ENCODE results near the gene UBR4.

Gene UBR4

GRCh38 chr1:19128968-19129514, 81.0 kb downstream of the UBR4 start:
- Histone ChIP-seq H3K18ac (ENCODE audit: low read length) (no peak overlapping the region), H3K4me1 (ENCODE audit: control insufficient read depth in 2 of 2, insufficient read depth in 1 of 2, low read depth in 1 of 2, low read length in 2 of 2) (no peaks in the 10 kb centered on the region), H2AK5ac (ENCODE audit: low read depth, low read length) (no peak overlapping the region), H3K9ac (ENCODE audit: low read depth, low read length, poor library complexity) (no peak overlapping the region), H3K4me3 (ENCODE audit: low read length in 2 of 2) (no peak overlapping the region), H3K23ac (ENCODE audit: low read depth, low read length, poor library complexity) (no peak overlapping the region), H3K9me3 (replicated peaks in 1 of 2; ENCODE audit: control insufficient read depth in 2 of 2, insufficient read depth in 1 of 2, low read depth in 1 of 2, low read length in 2 of 2) (peaks cover 0 to 11% of the 10 kb centered on the region in 2 donors), H4K8ac (ENCODE audit: low read depth, low read length) (no peak overlapping the region), H2BK120ac (ENCODE audit: low read depth, low read length) (no peak overlapping the region), H3K14ac (ENCODE audit: low read length) (no peak overlapping the region), H2BK15ac (ENCODE audit: low read length) (no peak overlapping the region), H3K27ac (replicated peaks; ENCODE audit: low read length) (no peak overlapping the region), H3K36me3 (replicated peaks in 1 of 2; ENCODE audit: control insufficient read depth in 2 of 2, insufficient read depth in 2 of 2, low read length in 2 of 2) (peaks cover 51 to 100% of the 10 kb centered on the region in 2 donors), H2BK12ac (ENCODE audit: low read length) (no peak overlapping the region), H3K4ac (ENCODE audit: low read length) (no peak overlapping the region), H4K91ac (ENCODE audit: low read depth, low read length, poor library complexity) (no peak overlapping the region), H2BK5ac (ENCODE audit: low read length) (no peak overlapping the region), H2AFZ (ENCODE audit: low read length) (no peak overlapping the region), H3K27me3 (ENCODE audit: control insufficient read depth in 3 of 3, insufficient read depth in 3 of 3, low read depth in 1 of 3, low read length in 3 of 3) (no peaks in the 10 kb centered on the region), H3K4me2 (ENCODE audit: insufficient read depth, low read length, poor library complexity, severe bottlenecking) (no peak overlapping the region), H3K79me1 (ENCODE audit: low read depth, low read length) (no peaks in the 10 kb centered on the region)
- no CpG with 5 or more reads among the region's 6 CpGs for WGBS, 2 donors (ENCODE audit: extremely low coverage in 2 of 2, insufficient read length in 2 of 2, insufficient replicate concordance in 1 of 2)
- no peak for DNase-seq (ENCODE audit: low spot score)

- Histone ChIP-seq H3K27ac (replicated peaks; ENCODE audit: low read length) (no peak overlapping the region), H3K27me3 (ENCODE audit: control insufficient read depth in 3 of 3, insufficient read depth in 3 of 3, low read depth in 1 of 3, low read length in 3 of 3) (no peaks in the 10 kb centered on the region), H2BK5ac (ENCODE audit: low read length) (no peak overlapping the region), H2BK15ac (ENCODE audit: low read length) (no peak overlapping the region), H3K18ac (ENCODE audit: low read length) (no peak overlapping the region), H4K91ac (ENCODE audit: low read depth, low read length, poor library complexity) (no peak overlapping the region), H3K4me2 (ENCODE audit: insufficient read depth, low read length, poor library complexity, severe bottlenecking) (no peak overlapping the region), H3K9ac (ENCODE audit: low read depth, low read length, poor library complexity) (no peak overlapping the region), H2AFZ (ENCODE audit: low read length) (no peak overlapping the region), H3K4me3 (ENCODE audit: low read length in 2 of 2) (no peak overlapping the region), H3K4ac (ENCODE audit: low read length) (no peak overlapping the region), H3K9me3 (replicated peaks in 1 of 2; ENCODE audit: control insufficient read depth in 2 of 2, insufficient read depth in 1 of 2, low read depth in 1 of 2, low read length in 2 of 2) (no peaks in the 10 kb centered on the region), H3K79me1 (ENCODE audit: low read depth, low read length) (no peaks in the 10 kb centered on the region), H3K23ac (ENCODE audit: low read depth, low read length, poor library complexity) (no peak overlapping the region), H2BK12ac (ENCODE audit: low read length) (no peak overlapping the region), H3K14ac (ENCODE audit: low read length) (no peak overlapping the region), H2AK5ac (ENCODE audit: low read depth, low read length) (no peak overlapping the region), H4K8ac (ENCODE audit: low read depth, low read length) (no peak overlapping the region), H3K4me1 (ENCODE audit: control insufficient read depth in 2 of 2, insufficient read depth in 1 of 2, low read depth in 1 of 2, low read length in 2 of 2) (no peaks in the 10 kb centered on the region), H3K36me3 (replicated peaks in 1 of 2; ENCODE audit: control insufficient read depth in 2 of 2, insufficient read depth in 2 of 2, low read length in 2 of 2) (peaks cover 67 to 100% of the 10 kb centered on the region in 2 donors), H2BK120ac (ENCODE audit: low read depth, low read length) (no peak overlapping the region)
- DNase-seq (ENCODE audit: low spot score): no peak
- no CpG with 5 or more reads among the region's 5 CpGs for WGBS, 2 donors (ENCODE audit: extremely low coverage in 2 of 2, insufficient read length in 2 of 2, insufficient replicate concordance in 1 of 2)
These were observed 85.8 kb downstream of the UBR4 start for GRCh38 chr1:19124273-19124672.

- no peak overlapping the region for H3K18ac ChIP-seq (ENCODE audit: low read length)
These were observed 86.2 kb downstream of the UBR4 start for GRCh38 chr1:19123837-19124236.

GRCh38 chr1:19122668-19123067, 87.4 kb downstream of the UBR4 start:
- Histone ChIP-seq H2AFZ (ENCODE audit: low read length) (no peak overlapping the region), H2BK15ac (ENCODE audit: low read length) (no peak overlapping the region), H3K27ac (replicated peaks; ENCODE audit: low read length) (no peak overlapping the region), H4K8ac (ENCODE audit: low read depth, low read length) (no peak overlapping the region), H3K4me2 (ENCODE audit: insufficient read depth, low read length, poor library complexity, severe bottlenecking) (no peak overlapping the region), H3K14ac (ENCODE audit: low read length) (no peak overlapping the region), H2BK5ac (ENCODE audit: low read length) (no peak overlapping the region), H3K27me3 (ENCODE audit: control insufficient read depth in 3 of 3, insufficient read depth in 3 of 3, low read depth in 1 of 3, low read length in 3 of 3) (no peaks in the 10 kb centered on the region), H2BK120ac (ENCODE audit: low read depth, low read length) (no peak overlapping the region), H2AK5ac (ENCODE audit: low read depth, low read length) (no peak overlapping the region), H3K18ac (ENCODE audit: low read length) (no peak overlapping the region), H3K79me1 (ENCODE audit: low read depth, low read length) (no peaks in the 10 kb centered on the region), H3K36me3 (replicated peaks in 1 of 2; ENCODE audit: control insufficient read depth in 2 of 2, insufficient read depth in 2 of 2, low read length in 2 of 2) (peaks cover 66 to 100% of the 10 kb centered on the region in 2 donors), H3K9me3 (replicated peaks in 1 of 2; ENCODE audit: control insufficient read depth in 2 of 2, insufficient read depth in 1 of 2, low read depth in 1 of 2, low read length in 2 of 2) (no peaks in the 10 kb centered on the region), H3K4me1 (ENCODE audit: control insufficient read depth in 2 of 2, insufficient read depth in 1 of 2, low read depth in 1 of 2, low read length in 2 of 2) (no peaks in the 10 kb centered on the region), H3K4me3 (ENCODE audit: low read length in 2 of 2) (no peak overlapping the region), H3K9ac (ENCODE audit: low read depth, low read length, poor library complexity) (no peak overlapping the region), H3K23ac (ENCODE audit: low read depth, low read length, poor library complexity) (no peak overlapping the region), H4K91ac (ENCODE audit: low read depth, low read length, poor library complexity) (no peak overlapping the region), H2BK12ac (ENCODE audit: low read length) (no peak overlapping the region), H3K4ac (ENCODE audit: low read length) (no peak overlapping the region)
- WGBS, 2 donors (ENCODE audit: extremely low coverage in 2 of 2, insufficient read length in 2 of 2, insufficient replicate concordance in 1 of 2): no CpG with 5 or more reads among the region's 10 CpGs
- DNase-seq (ENCODE audit: low spot score): no peak

More at GRCh38 chr1:19123837-19124236, 86.2 kb downstream of the UBR4 start:
- H2AFZ ChIP-seq (ENCODE audit: low read length): no peak overlapping the region
- H2AK5ac ChIP-seq (ENCODE audit: low read depth, low read length): no peak overlapping the region
- H3K36me3 ChIP-seq (replicated peaks in 1 of 2; ENCODE audit: control insufficient read depth in 2 of 2, insufficient read depth in 2 of 2, low read length in 2 of 2): peaks cover 65 to 100% of the 10 kb centered on the region in 2 donors
- no peaks in the 10 kb centered on the region for H3K4me1 ChIP-seq (ENCODE audit: control insufficient read depth in 2 of 2, insufficient read depth in 1 of 2, low read depth in 1 of 2, low read length in 2 of 2)
- no peak overlapping the region for H3K4ac ChIP-seq (ENCODE audit: low read length)
- H2BK15ac ChIP-seq (ENCODE audit: low read length): no peak overlapping the region
- H3K14ac ChIP-seq (ENCODE audit: low read length): no peak overlapping the region
- H2BK120ac ChIP-seq (ENCODE audit: low read depth, low read length): no peak overlapping the region
- H3K4me3 ChIP-seq (ENCODE audit: low read length in 2 of 2): no peak overlapping the region
- H4K91ac ChIP-seq (ENCODE audit: low read depth, low read length, poor library complexity): no peak overlapping the region
- H2BK12ac ChIP-seq (ENCODE audit: low read length): no peak overlapping the region
- no peak overlapping the region for H2BK5ac ChIP-seq (ENCODE audit: low read length)
- no peaks in the 10 kb centered on the region for H3K79me1 ChIP-seq (ENCODE audit: low read depth, low read length)
- WGBS, 2 donors (ENCODE audit: extremely low coverage in 2 of 2, insufficient read length in 2 of 2, insufficient replicate concordance in 1 of 2): no CpG with 5 or more reads among the region's 1 CpG
- H3K4me2 ChIP-seq (ENCODE audit: insufficient read depth, low read length, poor library complexity, severe bottlenecking): no peak overlapping the region
- no peaks in the 10 kb centered on the region for H3K27me3 ChIP-seq (ENCODE audit: control insufficient read depth in 3 of 3, insufficient read depth in 3 of 3, low read depth in 1 of 3, low read length in 3 of 3)
- no peak for DNase-seq (ENCODE audit: low spot score)
- H3K23ac ChIP-seq (ENCODE audit: low read depth, low read length, poor library complexity): no peak overlapping the region
- H3K9ac ChIP-seq (ENCODE audit: low read depth, low read length, poor library complexity): no peak overlapping the region
- H4K8ac ChIP-seq (ENCODE audit: low read depth, low read length): no peak overlapping the region
- no peaks in the 10 kb centered on the region for H3K9me3 ChIP-seq (replicated peaks in 1 of 2; ENCODE audit: control insufficient read depth in 2 of 2, insufficient read depth in 1 of 2, low read depth in 1 of 2, low read length in 2 of 2)
- no peak overlapping the region for H3K27ac ChIP-seq (replicated peaks; ENCODE audit: low read length)

All from neuronal stem cell (in vitro differentiated cells).